Non-pigmented ciliary epithelial cell (primary cell): Measurements from ENCODE around the gene SLC8A3.

Source experiments
- DNase-seq: peaks from one replicate; pipeline ENCODE4 v3.0.0-alpha.2; 2010; ENCODE audit warnings: low read depth

SLC8A3 gene

DNA sequence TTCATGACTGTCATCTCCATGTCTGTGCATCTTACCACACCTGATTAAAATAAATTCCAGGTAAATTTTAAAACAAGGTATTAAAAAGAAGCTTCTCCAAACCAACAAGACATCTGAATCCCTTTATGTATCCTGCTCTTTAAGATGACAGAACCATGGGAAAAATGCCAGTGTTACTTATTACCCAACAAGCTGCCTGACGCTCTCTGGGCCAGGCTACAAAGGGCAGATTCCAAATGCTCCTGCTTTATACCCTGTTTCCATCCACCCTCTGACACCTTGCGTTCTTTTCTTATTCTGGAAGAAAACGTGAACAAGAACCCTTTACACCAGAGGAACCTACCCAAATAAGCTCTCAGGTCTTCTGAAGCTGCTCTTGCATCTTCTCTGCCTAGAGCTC is 70.7 kb downstream of the SLC8A3 start:
- no peak for DNase-seq

DNA sequence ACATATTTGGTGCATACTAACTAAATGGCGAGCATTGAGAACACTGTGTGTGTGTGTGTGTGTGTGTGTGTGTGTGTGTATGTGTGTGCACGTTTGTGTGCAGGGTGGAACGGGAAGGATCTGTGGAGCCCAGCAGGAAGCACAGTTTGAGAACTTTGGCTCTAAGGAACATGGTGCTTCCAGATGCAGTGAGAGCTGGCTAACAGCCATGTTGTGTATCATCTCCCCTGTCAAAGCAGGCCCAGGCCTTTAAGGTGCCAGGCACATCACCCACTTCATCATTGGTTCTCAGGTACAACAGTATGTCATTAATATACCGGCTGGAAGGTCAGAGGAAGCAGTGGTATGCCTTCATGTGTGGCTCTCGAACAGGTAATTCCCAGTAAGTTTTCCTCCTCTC is 72.5 kb downstream of the SLC8A3 start:
- DNase-seq, result no peak

DNA sequence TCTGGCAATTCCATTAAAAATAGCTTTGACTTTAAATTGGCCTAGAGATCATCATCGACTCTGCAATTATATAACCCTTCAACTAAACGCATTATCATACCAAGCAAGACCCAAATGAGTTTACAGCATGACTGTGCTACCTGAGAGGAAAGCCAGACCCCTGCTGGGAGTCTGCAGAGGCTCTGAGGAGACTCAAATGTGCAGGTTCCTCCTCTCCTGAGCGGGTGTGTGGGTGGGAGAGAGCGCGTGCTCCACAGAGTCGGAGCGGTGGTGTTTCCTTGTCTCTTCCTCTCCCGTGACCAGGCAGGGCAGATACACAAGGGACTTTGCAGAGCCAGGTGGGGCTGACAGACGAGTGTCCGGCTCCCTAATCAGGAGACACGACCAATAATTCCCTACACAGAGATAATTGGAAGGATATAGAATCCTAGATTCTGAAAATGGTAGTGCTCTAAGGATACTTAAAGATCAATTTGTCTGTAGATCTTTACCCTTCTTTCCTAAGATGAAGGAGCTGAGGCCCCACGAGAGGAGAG is 74.1 kb downstream of the SLC8A3 start:
- DNase-seq, result no peak

DNA sequence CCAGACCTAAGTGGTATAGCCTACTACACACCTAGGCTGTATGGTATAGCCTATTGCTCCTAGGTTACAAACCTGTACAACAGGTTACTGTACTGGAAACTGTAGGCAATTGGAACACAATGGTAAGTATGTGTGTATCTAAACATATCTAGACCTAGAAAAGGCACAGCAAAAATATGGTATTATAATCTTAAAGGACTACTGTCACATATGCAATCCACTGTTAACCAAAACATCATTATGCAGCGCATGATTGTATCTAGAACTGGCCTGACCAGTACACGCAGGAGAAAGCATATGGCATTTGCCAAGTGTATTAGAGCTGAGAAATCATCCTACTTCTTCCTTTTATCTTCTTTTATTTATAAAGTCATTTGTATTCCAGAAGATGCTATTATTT is 75.5 kb downstream of the SLC8A3 start:
- no peak for DNase-seq

DNA sequence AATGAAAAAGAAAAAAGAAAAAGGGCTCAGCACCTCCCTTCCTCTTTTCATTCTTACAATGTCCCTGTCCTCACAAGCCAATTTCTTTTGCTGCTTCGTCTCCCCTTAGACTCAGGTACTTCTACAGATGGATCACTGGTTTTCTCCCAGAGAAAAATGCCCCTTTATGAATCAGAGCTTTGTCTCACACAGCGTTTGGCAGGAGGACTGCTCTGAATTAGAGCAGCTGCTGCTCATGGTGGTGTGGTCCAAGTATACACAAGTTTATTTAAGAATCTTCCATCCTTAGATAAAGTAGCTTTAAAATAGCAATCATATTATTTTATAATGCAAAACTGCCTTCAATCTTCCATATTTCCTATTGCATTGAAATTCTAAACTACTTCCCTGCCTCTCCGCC is 80.3 kb downstream of the SLC8A3 start:
- DNase-seq, result no peak

DNA sequence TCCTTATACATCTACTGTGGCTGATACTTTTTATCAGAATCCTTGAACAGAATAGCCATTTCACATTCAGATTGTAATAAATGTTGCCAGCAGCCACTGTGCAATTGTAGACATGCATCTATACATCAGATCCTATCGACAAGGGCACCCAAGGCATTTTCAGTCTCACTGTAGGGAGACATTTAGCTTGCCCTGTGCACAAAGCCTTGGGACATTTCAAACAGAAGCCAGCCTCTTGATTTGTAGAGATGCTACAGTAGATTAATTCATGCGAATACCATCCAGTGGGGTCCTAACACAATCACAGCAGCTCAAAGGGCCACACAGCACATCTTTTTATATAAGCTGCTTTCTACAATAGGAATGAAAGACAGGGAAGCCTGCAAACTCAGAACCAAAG is 81.4 kb downstream of the SLC8A3 start:
- DNase-seq, result no peak

DNA sequence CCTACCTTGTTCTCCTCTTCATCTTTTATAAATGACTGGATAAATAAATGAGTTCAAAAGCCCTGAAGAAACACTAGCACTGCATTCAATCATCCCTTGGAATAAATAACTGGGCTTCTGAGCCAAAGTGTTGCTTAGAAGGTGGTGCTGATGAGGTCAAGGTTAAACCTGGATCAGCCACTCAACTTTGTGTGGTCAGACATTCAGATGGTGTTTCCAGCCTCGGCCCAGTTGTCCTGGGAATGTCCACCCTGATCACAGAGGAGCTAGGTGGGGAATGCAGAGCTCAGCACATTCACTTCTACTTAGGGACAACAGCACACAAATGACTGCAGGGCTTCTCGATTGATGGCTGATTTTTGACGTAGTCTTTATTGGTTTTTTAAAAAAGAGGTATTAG is 88.7 kb downstream of the SLC8A3 start:
- no peak for DNase-seq

DNA sequence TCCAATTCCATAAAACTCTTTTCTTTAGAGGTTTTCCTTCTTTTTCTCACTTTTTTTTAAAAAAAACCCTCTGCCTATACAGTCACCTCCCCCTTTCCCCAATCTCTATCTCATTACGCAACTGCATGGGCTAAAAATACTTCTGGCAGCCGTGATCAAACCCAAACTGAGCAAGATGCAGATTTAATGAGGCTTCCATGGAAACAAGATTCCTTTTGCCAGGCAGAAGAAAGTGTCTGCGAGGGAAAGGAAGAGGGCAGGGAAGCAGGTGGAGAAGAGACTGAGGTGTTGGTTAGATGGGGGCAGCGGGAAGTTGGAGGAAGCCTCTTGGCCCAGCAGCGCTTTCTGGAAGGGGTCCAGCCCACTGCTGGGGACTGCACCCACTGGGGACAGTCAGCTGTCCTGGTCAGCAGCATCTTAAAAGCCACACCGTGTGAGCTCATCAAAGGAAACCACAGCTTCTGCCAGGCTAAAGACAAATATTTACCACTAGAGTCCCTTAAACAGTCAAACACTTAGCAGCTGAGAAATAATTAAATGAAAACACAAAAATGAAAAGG is 90.4 kb downstream of the SLC8A3 start:
- DNase-seq, result no peak

DNA sequence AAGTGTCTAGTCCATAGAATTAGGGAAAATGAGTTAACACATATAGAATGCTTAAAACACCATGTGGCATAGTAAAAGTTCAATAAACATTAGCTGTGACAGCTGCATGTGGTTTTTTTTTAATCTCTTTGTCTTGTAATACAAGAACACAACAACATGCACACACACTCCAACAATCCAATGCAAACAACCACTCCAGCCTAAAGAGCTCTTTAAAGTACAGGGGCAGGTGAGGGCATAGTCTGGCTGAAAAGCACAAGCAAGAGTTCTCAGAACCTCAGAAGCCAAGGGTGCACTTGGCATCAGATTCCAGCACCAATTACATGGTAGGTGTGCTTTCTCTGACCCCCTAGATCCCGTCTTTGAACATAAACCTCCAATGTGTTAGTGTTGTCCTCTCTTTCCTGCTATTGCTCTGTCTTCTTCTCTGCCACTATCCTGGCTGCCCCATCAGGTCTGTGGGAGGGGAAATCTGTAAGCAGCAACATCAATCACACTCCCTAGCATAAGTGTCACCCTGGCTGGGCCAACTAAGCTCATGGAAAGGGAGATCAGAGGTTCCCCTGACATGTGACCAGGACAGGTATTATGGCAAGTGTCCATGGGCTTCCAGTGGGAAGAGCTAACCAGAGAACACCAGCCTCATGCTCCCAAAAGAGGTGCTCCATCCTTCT is 91.0 kb downstream of the SLC8A3 start:
- DNase-seq, result no peak

DNA sequence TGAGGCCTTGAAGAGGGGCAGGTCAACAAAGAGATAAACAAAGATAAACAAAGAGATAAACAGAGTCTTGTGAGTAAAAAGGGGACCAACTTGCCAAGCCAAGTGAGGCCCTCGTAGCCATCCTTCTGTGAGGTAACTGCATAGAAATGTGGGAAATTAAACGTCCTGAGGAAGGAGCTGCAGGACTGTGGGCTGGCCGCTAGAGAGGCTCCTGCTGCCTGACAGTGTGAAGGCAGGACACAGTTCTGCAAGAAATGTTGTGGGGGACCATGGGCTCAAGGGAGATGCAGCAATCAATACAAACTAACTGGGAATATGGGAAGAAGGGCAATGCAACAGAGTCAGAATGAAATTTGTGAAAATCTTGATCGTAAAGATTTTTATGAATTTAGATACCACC is 91.9 kb downstream of the SLC8A3 start:
- DNase-seq, result peak; percentile 4

DNA sequence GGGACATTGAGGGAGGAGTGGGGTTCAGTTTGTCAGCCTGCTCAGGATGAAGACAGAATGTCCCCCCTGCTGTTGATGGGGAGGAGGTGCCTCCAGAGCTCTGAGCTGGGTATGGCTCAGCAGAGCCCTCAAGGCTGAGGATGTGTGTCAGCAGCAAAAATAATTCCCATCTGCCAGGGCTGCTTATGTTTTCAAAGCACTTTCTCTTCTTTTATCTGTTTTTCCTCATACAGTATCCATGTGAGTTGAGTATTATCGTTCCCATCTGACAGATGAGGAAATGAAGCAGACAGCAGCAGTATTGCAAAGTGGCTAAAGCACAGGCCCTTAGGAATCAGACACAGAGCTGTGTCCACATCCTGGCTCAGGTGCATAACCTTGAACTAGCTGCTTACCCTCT is 94.1 kb downstream of the SLC8A3 start:
- no peak for DNase-seq

DNA sequence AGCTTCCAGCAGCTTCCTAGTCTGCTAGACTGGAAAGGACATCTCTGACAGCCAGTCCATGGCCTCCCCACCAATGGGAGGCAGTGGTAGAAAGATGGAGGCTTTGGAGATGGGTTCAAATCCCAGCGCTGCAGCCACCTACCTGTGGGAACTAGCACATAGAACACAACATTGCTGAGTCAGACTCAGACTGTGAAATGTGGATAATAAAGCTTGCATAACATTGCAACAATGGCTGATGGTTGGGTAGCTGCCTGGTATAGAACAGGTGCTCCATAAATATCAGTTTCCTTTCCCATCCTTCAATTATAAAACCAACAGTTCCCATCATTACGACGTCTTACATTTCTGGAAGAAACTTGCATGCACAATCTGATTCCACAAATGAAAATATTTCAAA is 94.6 kb downstream of the SLC8A3 start:
- DNase-seq, result no peak

DNA sequence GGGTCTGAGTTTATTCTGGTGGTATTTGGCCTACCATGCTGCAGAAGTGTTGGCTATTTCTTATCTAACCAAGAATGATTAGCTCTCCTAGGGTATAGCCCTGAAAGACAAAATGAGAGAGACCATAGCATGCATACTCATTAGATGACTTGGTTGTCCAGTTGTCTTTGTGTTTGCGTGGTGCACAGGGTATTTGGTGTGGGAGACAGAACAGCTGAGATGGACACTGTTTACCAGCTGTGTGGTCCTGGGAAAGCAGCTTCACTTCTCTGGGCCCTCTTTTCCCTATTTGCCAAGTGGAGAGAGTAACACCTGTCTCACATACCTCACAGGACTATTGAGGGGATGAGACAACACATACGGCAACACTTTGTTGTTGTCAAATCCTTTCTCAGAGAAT is 95.6 kb downstream of the SLC8A3 start:
- DNase-seq, result no peak

DNA sequence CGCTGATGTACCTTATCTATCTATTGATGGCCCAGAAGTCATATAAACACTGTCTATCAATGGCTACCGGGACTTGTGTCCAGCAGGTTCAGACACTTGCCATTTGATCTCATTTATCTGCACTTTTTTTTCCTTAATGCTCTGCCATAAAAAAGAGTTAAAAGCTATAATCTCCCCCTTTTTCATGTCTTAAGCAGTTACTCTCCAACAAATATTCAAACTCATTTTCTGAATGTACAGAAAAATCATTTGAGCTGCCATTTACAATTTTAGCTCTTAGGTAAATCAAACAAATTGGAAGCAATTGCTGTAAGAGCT is 101.4 kb downstream of the SLC8A3 start:
- no peak for DNase-seq

DNA sequence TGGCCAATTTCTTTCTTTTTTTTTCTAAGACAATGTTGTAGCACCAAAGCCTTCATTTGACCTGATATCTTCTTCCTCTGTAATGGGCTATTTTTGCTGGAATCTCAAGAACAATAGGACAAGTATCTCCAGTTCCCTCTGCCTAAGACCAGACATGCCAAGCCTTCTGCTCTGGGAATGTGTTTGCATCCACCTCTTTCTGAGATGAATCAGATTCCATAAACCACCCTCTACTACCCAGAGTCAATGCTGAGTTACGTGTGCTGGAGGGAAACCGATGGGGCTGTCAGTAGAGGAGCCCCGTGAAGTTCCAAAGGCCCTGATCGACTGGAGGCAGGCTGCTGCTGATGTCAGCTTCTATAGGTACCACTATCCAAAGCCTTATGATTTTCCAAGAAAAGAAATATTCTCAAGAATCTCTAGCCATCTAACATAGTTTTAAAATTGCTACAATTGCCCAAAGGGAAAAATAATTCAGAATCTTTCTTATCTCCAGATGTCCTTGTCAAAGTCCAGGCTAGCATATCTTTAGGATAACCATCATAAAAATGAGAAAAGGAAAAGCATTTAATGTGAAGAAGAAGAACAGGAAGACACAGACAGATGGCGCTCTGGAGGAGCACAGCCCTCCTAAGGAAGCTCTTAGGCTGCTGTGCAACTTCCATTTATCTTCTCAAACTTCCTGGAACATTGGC is 101.9 kb downstream of the SLC8A3 start:
- DNase-seq, result peak; percentile 31

DNA sequence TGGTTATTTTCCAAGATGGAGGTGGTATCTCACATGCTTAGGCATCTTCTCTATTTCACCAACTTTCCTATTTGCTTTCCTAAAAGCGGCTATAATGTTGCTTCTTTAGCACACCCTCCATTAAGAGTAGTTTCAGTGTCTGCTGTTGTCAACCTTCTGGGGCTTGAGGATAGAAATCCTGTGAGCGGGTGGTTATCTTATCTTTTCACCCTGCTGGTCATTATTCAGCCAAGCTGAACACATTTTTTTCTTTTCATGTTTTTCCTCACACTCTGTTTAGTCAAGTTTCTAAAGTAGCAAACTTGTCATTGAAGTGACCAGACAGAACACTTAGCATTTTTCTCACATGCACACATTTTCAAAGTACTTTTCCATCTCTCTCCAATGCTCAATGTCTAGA is 104.5 kb downstream of the SLC8A3 start:
- no peak for DNase-seq

DNA sequence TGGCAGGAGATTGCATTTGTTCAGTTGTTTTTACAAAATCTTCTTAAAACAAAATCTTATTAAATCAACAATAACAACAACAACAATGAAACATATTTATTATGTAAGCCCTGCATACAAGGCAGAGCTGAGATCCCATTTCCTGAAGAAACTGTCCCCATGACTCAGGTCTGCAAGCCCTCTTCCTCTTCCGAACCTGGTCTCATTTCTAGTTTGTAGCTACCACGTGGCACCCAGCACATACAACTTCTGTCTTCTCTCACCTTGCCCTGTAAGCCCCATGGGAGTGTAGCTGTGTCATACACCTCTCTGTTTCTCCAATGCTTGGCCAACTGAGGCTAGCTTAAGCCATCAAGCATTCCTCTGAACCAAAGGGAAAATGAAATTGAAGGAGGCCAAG is 106.4 kb downstream of the SLC8A3 start:
- no peak for DNase-seq

DNA sequence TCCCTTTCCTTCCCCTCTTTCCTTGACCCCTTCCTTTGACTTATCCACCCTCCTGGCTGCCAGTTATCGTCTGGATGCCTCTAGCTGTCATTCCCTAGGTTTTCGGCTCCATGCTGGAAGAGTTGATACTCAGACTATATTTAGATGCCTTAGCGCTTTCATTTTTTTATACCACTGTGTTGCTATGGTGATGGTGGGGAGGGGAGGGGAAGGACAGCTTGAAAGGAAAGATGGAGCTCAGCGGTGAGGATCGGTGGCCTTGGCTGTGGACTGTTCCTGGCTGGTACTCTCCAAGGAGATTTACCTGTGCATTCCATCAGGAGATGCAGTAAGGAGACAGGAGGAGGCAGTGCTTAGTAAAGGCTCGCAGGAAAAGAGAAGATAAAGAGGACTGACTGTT is 108.7 kb downstream of the SLC8A3 start:
- DNase-seq, result no peak

DNA sequence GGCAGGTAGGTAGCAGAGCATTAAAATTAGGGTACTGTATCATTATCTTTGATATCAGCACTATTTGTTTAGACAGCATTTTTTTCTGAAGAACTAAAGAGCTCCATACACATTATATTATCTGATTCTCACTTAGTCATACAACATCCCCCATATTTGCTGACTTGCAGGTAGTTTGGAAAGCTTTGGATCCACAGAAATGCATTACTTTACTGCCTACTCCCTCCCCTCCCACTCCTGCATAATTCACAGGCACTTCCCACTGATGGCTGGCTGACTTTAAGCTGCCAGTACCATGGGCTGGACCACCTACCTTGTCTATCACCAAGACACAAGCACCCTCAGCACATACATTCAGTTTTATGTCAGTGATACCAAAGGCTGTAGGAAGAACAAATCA is 110.4 kb downstream of the SLC8A3 start:
- DNase-seq, result no peak

DNA sequence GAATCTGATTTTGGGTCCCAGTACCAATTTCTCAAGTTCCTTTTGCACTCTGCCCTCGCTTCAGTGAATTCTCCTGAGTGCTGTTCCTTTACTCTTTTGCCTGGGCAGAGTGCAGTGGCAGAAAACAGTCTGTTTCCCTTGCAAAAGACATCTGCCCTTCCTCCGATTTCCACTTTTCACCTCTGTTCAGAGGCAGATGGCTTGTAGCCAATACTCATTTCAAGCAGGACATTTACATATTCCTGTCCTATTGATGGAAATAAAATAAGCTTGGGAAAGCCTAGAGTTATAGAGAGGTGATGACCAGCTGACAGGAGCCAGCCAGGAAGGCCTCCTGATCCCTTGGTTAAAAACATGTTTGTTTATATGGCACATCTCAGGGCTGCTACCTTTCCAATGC is 111.0 kb downstream of the SLC8A3 start:
- DNase-seq, result no peak

DNA sequence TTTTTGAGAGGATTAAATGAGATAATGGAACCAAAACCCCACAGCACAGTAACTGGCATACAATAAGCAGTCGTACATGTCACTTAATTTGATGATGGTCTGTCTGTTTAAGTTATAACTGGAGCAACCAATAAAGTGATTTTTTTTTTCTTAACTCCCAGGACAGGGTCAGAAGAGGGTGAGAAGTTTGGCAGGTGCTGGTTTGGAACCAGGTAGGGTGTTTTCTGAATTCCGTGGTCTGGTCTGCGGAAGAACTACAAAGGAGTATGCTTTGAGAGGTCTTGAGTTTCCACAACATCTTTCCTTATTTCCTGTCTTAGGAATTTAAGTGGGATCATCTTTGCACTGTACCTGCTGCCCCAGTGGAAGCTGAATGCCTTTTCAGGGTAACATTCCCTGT is 111.7 kb downstream of the SLC8A3 start:
- no peak for DNase-seq

DNA sequence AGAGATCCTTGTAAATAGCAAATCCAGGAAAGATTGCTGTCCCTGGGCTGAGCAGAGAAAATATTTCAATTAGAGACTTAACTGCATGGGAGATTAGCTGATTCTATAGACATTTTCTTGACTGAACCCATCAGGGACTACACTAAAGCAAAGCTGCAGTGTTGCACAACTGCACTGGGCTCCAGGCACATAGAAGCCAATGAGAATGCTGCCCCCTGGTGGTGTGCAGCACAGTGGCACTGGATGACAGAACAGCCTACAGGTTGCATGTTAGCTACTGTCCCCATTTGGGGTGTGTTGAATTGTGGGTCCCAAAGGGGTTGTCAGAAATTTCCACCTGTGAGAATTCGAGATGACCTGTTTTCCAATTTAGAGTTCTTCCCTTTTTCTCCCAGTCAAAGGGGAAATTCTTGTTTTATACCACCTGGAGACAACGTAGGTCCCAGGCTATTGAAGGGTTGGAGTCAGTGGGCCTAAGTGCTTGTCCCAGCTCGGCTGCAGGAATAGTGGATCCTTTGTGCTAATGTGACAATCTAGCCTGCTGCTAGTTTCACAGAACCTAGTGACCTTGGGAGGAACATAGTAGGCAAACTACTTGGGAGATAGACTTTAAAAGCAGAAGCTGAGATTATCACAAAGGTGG is 114.7 kb downstream of the SLC8A3 start:
- DNase-seq, result no peak

DNA sequence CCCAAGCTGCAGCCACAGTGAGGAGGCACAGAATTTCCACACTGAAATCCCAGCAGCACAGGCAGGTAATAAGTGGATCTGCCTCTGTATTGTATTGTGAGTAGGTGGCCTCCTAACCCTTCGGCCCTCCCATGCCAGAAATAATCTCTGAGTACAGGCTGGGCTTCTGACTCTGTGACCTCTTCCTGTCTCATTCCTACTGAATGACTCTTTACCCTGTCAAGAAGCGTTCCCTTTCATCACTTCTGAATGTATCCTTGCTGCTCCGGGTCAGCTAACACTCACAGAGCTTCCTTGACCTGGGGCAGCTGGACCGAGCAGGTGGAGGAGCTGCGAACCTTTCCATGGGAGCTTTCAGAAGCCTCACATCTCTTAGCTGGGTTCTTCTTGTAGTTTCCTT is 119.6 kb downstream of the SLC8A3 start:
- no peak for DNase-seq
